A549 (cell line): ENCODE data around the gene OPALIN. TPM values are rescaled to one million over a fixed set of nuclear protein-coding genes. Genes with fewer than 3 reads are reported as not detected.

Source experiments
- ATAC-seq, 2 experiments: fragments of 200-7000 bp in 1 of 2; fragments of >200 bp in 1 of 2; cut with Nextera tagmentation in 1 of 2; cut with Tn5 transposase in 1 of 2; 3 replicates each; pipeline versions ENCODE4 v1.8.0 to v1.9.1; 2018 to 2020; ENCODE audit warnings: mild to moderate bottlenecking in 1 of 2, moderate library complexity in 1 of 2
- CTCF ChIA-PET: fragments of 300-600 bp; sonication (Branson Sonifier 250); formaldehyde crosslinking; extraction: SDS; loops from one replicate; lab custom pipeline; 2021; ENCODE audit warnings: antibody characterized with exemption, inconsistent platforms; lab: Yijun Ruan, JAX
- POLR2A ChIA-PET: fragments of 350-600 bp; formaldehyde crosslinking; extraction: SDS; loops from one replicate; lab custom pipeline; 2021; ENCODE audit warnings: antibody characterized with exemption, inconsistent platforms; lab: Yijun Ruan, JAX
- DNase-seq, 2 experiments: peaks; one replicate each; pipeline versions ENCODE4 v3.0.0 to v3.0.0-alpha.2; 2011 to 2016; ENCODE audit warnings: low read depth in 1 of 2, low spot score in 1 of 2
- FAIRE-seq: peaks from 2 replicates; lab custom pipeline; 2011; peaks lifted over from hg19 to GRCh38; lab: Jason Lieb, UNC
- H3K27ac ChIP-seq, 2 experiments: fragments of >200 bp; sonication (Bioruptor Twin); formaldehyde crosslinking; 3 replicates each; pipeline ENCODE4 v1.5.1; 2016 to 2017
- H3K4me1 ChIP-seq: fragments of >200 bp; sonication (Bioruptor Twin); formaldehyde crosslinking; 3 replicates; pipeline ENCODE4 v1.6.1; 2016
- H3K4me2 ChIP-seq: fragments of >200 bp; sonication (Bioruptor Twin); formaldehyde crosslinking; 3 replicates; pipeline ENCODE4 v1.6.1; 2016
- H3K4me3 ChIP-seq: fragments of >200 bp; sonication (Bioruptor Twin); formaldehyde crosslinking; 3 replicates; pipeline ENCODE4 v1.5.1; 2016
- H3K9me3 ChIP-seq: fragments of >200 bp; sonication (Bioruptor Twin); formaldehyde crosslinking; 3 replicates; pipeline ENCODE4 v1.6.1; 2016
- BCL3 ChIP-seq: fragments of >200 bp; sonication (Bioruptor Twin); formaldehyde crosslinking; IDR thresholded peaks from 3 replicates; pipeline ENCODE4 v1.6.1; 2016
- E2F6 ChIP-seq: IDR thresholded peaks from 2 replicates; pipeline ENCODE4 v1.6.1; 2012; ENCODE audit warnings: low read depth, borderline replicate concordance
- EHMT2 ChIP-seq: fragments of 200-600 bp; sonication (generic); IDR thresholded peaks from 2 replicates; pipeline ENCODE4 v1.6.1; 2016; ENCODE audit warnings: antibody characterized with exemption, low read depth, mild to moderate bottlenecking, moderate library complexity
- ELK1 ChIP-seq: fragments of 150-350 bp; IDR thresholded peaks from 2 replicates; pipeline ENCODE4 v1.6.1; 2014; ENCODE audit warnings: low read depth, mild to moderate bottlenecking, low read length
- ESRRA ChIP-seq: fragments of 150-350 bp; IDR thresholded peaks from 2 replicates; pipeline ENCODE4 v1.6.1; 2014; ENCODE audit warnings: mild to moderate bottlenecking, low read length, borderline replicate concordance
- FOXS1 ChIP-seq: fragments of 250-450 bp; sonication (Bioruptor Pico); IDR thresholded peaks from 2 replicates; pipeline ENCODE4 v1.5.0; 2020; ENCODE audit warnings: mild to moderate bottlenecking, moderate library complexity
- GATA3 ChIP-seq: IDR thresholded peaks from 2 replicates; pipeline ENCODE4 v1.6.1; 2012; ENCODE audit warnings: borderline replicate concordance
- HES2 ChIP-seq: fragments of >200 bp; sonication (Bioruptor Twin); formaldehyde crosslinking; IDR thresholded peaks from 2 replicates; pipeline ENCODE4 v1.6.1; 2016
- HOXB5 ChIP-seq: fragments of 250-450 bp; sonication (Bioruptor Pico); IDR thresholded peaks from 2 replicates; pipeline ENCODE4 v1.5.0; 2020; ENCODE audit warnings: mild to moderate bottlenecking, moderate library complexity
- MAFK ChIP-seq: fragments of 450-650 bp; IDR thresholded peaks from 2 replicates; pipeline ENCODE4 v1.6.1; 2014; ENCODE audit not compliant: partially characterized antibody
- MYC ChIP-seq: IDR thresholded peaks from 2 replicates; pipeline ENCODE4 v1.6.1; 2012; ENCODE audit warnings: mild to moderate bottlenecking, inconsistent platforms, low read length, improper control_type of control experiment, borderline replicate concordance
- NPAS2 ChIP-seq: fragments of 250-450 bp; sonication (Bioruptor Pico); IDR thresholded peaks from 2 replicates; pipeline ENCODE4 v1.8.0; 2022; ENCODE audit warnings: mild to moderate bottlenecking, moderate library complexity, borderline replicate concordance
- PBX3 ChIP-seq: IDR thresholded peaks from 2 replicates; pipeline ENCODE4 v1.6.1; 2012
- POLR2AphosphoS2 ChIP-seq: conservative IDR thresholded peaks from 2 replicates; pipeline ENCODE4 v1.6.1; 2012; ENCODE audit warnings: low read length, improper control_type of control experiment, inconsistent platforms
- REST ChIP-seq: fragments of 200-600 bp; sonication (generic); IDR thresholded peaks from 2 replicates; pipeline ENCODE4 v1.6.1; 2016; ENCODE audit warnings: antibody characterized with exemption, mild to moderate bottlenecking, moderate library complexity
- RFX5 ChIP-seq: fragments of 450-650 bp; IDR thresholded peaks from 2 replicates; pipeline ENCODE4 v1.7.1; 2014; ENCODE audit warnings: antibody characterized with exemption, mild to moderate bottlenecking, moderate library complexity
- RNF2 ChIP-seq: fragments of 200-600 bp; sonication (generic); IDR thresholded peaks from 2 replicates; pipeline ENCODE4 v1.6.1; 2016; ENCODE audit warnings: low read depth, mild to moderate bottlenecking, antibody characterized with exemption, moderate library complexity, borderline replicate concordance
- SMC3 ChIP-seq: fragments of >200 bp; sonication (Bioruptor Twin); formaldehyde crosslinking; IDR thresholded peaks from 3 replicates; pipeline ENCODE4 v1.6.1; 2018; ENCODE audit warnings: inconsistent platforms
- USF2 ChIP-seq: fragments of 450-650 bp; IDR thresholded peaks from 2 replicates; pipeline ENCODE4 v1.6.1; 2014; ENCODE audit warnings: antibody characterized with exemption
- ZC3H11A ChIP-seq: fragments of 450-650 bp; IDR thresholded peaks from 2 replicates; pipeline ENCODE4 v1.6.1; 2014; ENCODE audit warnings: antibody characterized with exemption, mild to moderate bottlenecking
- WGBS: methylation state at CpG from one replicate; pipeline ENCODE4 v1.1.6; 2017; ENCODE audit errors: missing lambda C conversion rate; 5-methylcytosine and 5-hydroxymethylcytosine counted together
- polyA plus RNA-seq, 4 experiments: library from polyadenylated mRNA; depleted of rRNA in 3 of 4; stranded (reverse); fragments of >200 nt; fragmentation: RNase III in 1 of 4; extraction: RNeasy Plus Mini Kit Qiagen cat#74134 plus additional on column Dnase treatment in 1 of 4; gene quantifications; 2 replicates in 3 of 4; 3 replicates in 1 of 4; pipeline ENCODE4 v1.2.3, GENCODE V29; 2011 to 2017

OPALIN gene
- polyA plus RNA-seq, 2 of the 4 experiments (the other 2 are of a cell fraction) = not detected

- no peak for DNase-seq
- H3K4me2 ChIP-seq = no peak overlapping the region
- TF ChIP-seq EHMT2 (no peak), MAFK (no peak), NPAS2 (CRISPR knock-in tag) (no peak)
- FAIRE-seq = no peak
- no peak overlapping the region for H3K27ac ChIP-seq
- H3K4me3 ChIP-seq = no peak overlapping the region
- no peaks in the 10 kb centered on the region for H3K4me1 ChIP-seq
- ChIA-PET CTCF (interaction anchor here (1.1 kb wide), 1 partner anchor 17 kb away, joined by 3 read pairs; no protein-coding TSS in a partner anchor), POLR2A (no interaction called here)
- peaks cover 3% of the 10 kb centered on the region; the same call in 1 of the 3 replicates for H3K9me3 ChIP-seq
- no peak for ATAC-seq
These were observed 6.8 kb downstream of the OPALIN start for GRCh38 chr10:96352027-96352426.

- no peak overlapping the region for H3K4me2 ChIP-seq
- no peak for TF ChIP-seq POLR2AphosphoS2
- no peak for TF ChIP-seq GATA3
- no peak for TF ChIP-seq E2F6
- no peak for FAIRE-seq
- no peak for ATAC-seq
- DNase-seq = no peak
- CTCF ChIA-PET = interaction anchor here (1.0 kb wide), 1 partner anchor 12 kb away, joined by 4 read pairs; no protein-coding TSS in a partner anchor
- H3K4me3 ChIP-seq = no peak overlapping the region
- H3K4me1 ChIP-seq = no peaks in the 10 kb centered on the region
- peaks cover 20% of the 10 kb centered on the region; the same call in 2 of the 3 replicates for H3K9me3 ChIP-seq
- 3% methylated on average over 1 of the region's 1 CpG for WGBS
- POLR2A ChIA-PET = no interaction called here
- H3K27ac ChIP-seq = no peak overlapping the region
These were observed 12.5 kb downstream of the OPALIN start for GRCh38 chr10:96346295-96346694.

- FAIRE-seq (no peak), ATAC-seq (no peak), DNase-seq (no peak)
- ChIA-PET CTCF (interaction anchor here (0.9 to 1.0 kb wide), 2 partner anchors 11 to 116 kb away, joined by 3 to 4 read pairs; no protein-coding TSS in a partner anchor), POLR2A (no interaction called here)
- Histone ChIP-seq H3K4me3 (no peak overlapping the region), H3K4me2 (no peak overlapping the region), H3K27ac (no peak overlapping the region), H3K9me3 (peaks cover 20% of the 10 kb centered on the region; the same call in 2 of the 3 replicates), H3K4me1 (no peaks in the 10 kb centered on the region)
- WGBS = 0% methylated on average over 2 of the region's 2 CpGs
- TF ChIP-seq PBX3 = no peak
- TF ChIP-seq HES2 = no peak
- TF ChIP-seq SMC3 = no peak
- no peak for TF ChIP-seq RFX5
- TF ChIP-seq BCL3 = no peak
- no peak for TF ChIP-seq RNF2
- no peak for TF ChIP-seq GATA3
- TF ChIP-seq POLR2AphosphoS2 = no peak
- no peak for TF ChIP-seq USF2
- no peak for TF ChIP-seq ESRRA
- no peak for TF ChIP-seq ELK1
- TF ChIP-seq FOXS1 (CRISPR knock-in tag) = no peak
- no peak for TF ChIP-seq MYC
- no peak for TF ChIP-seq HOXB5 (CRISPR knock-in tag)
- no peak for TF ChIP-seq ZC3H11A
- TF ChIP-seq REST = no peak
These were observed 13.6 kb downstream of the OPALIN start for GRCh38 chr10:96345222-96345621.
